Measurements from ENCODE around the gene FBLN1. TPM values are rescaled to one million over a fixed set of nuclear protein-coding genes. Genes with fewer than 3 reads are reported as not detected.

Gene FBLN1
- total RNA-seq, 2 experiments from 2014 or later, result 0.42 TPM; not detected in 1

DNA sequence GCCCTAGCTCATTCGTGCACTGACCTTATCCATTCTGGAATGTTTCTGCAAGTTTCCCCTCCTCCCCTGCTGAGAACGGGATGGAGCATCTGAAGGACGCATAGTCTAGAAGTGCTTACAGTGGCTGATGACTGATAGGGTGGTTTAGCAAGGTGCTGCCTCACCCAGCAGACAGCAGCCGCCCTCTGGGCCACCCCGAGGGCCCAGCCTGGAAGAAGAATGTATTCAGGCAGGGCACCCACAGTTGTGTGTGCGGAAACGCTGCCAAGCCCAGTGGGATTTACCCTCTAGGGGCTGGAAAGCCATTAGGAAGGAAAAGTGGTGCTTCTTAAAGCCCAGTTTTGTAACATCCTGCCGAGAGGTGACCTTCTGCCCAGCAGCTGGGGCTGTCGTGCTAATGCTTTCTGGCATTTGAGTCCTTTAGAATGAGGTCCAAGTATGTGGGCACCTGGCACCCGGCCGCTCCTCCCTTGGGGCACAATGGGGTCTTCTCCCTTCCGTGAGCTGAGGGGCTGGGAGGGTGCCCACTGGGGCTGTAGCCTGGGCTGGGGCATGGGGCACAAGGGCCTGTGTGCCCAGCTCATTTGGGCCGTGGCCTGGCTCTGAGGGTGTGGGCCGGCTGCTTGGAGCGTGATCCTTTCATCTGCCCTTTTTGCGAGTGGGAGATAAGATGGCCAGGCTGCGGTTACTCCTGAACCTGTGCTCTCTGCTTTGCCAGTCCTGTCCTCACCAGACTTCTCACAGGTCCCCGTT lies 14.4 kb downstream of the FBLN1 start:
- no peak overlapping the region for H3K4me3 Mint-ChIP-seq
- CTCF ChIA-PET, result no interaction called here
- peaks cover 2% of the 10 kb centered on the region for H3K27me3 Mint-ChIP-seq
- no peaks in the 10 kb centered on the region for H3K36me3 Mint-ChIP-seq
- H3K9me3 Mint-ChIP-seq (ENCODE audit: low read depth), result no peaks in the 10 kb centered on the region
- H3K27ac Mint-ChIP-seq, result no peak overlapping the region
- ATAC-seq, result no peak
- H3K4me1 Mint-ChIP-seq, result no peaks in the 10 kb centered on the region
- no peak for DNase-seq

DNA sequence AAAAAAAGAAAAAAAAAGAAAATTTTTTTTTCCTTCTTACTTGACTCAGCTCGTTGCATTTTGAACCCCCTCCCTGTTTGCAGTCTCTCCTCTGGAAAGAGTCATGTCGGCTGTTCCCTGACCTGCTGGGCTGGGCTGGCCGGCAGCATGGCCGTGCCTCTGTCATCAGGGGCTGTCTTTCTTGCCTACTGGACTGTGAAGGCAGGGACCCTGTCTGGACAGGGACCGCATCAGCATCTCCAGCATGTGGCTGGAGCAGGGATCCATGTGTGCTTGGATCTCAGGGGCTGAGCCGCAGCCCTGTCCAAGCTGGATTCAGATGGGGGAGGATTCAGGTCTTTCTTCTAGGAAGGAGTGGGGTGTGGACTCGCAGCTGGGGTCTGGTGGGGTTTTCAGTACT lies 15.5 kb downstream of the FBLN1 start:
- Mint-ChIP-seq H3K27me3 (peaks cover 2% of the 10 kb centered on the region), H3K9me3 (ENCODE audit: low read depth) (no peaks in the 10 kb centered on the region), H3K4me3 (no peak overlapping the region), H3K36me3 (no peaks in the 10 kb centered on the region), H3K27ac (no peak overlapping the region), H3K4me1 (no peaks in the 10 kb centered on the region)
- no peak for ATAC-seq
- CTCF ChIA-PET, result no interaction called here
- no peak for DNase-seq

DNA sequence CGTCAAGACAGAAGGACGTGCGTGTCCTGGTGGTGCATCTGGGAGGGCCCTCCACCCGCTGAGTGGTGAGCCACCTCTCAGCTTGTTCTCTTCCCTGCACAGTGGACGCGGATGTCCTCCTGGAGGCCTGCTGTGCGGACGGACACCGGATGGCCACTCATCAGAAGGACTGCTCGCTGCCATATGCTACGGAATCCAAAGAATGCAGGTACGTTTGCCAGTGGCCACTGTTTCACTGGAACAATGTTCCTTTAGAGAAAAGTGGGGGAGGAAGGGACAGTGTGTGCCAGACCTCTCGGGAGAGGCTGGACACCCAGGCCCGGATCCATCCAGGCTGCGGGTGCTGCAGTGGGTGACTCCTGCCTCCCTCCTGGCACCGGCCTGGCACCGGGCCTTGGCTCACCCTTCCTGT lies 15.9 kb downstream of the FBLN1 start:
- Mint-ChIP-seq H3K27ac (no peak overlapping the region), H3K9me3 (ENCODE audit: low read depth) (no peaks in the 10 kb centered on the region), H3K4me3 (no peak overlapping the region), H3K4me1 (no peaks in the 10 kb centered on the region), H3K27me3 (peaks cover 2% of the 10 kb centered on the region), H3K36me3 (no peaks in the 10 kb centered on the region)
- ATAC-seq, result no peak
- DNase-seq, result no peak
- CTCF ChIA-PET, result no interaction called here

DNA sequence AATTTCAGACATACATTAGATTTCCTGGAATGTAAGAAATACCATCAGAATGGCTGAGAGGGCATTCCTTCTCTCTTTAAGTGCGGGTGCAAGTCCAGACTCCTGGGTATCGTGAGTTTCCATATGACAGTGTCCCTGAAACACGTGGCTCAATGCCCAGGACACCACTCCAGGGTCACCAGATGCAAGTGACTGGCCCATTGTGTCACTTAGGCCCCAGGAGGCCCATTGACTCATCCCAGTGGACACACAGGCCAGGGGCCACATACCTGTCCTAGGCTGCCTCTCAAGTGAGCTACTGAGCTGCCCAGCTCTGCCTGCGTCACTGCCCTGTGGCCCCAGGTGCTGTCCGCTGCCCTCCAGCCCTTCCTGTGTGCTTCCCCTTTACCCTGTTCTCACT lies 18.5 kb downstream of the FBLN1 start:
- Mint-ChIP-seq H3K9me3 (ENCODE audit: low read depth) (no peaks in the 10 kb centered on the region), H3K27ac (no peak overlapping the region), H3K36me3 (no peaks in the 10 kb centered on the region), H3K4me1 (no peaks in the 10 kb centered on the region), H3K27me3 (no peaks in the 10 kb centered on the region), H3K4me3 (no peak overlapping the region)
- ATAC-seq (no peak), DNase-seq (no peak)
- CTCF ChIA-PET, result no interaction called here

DNA sequence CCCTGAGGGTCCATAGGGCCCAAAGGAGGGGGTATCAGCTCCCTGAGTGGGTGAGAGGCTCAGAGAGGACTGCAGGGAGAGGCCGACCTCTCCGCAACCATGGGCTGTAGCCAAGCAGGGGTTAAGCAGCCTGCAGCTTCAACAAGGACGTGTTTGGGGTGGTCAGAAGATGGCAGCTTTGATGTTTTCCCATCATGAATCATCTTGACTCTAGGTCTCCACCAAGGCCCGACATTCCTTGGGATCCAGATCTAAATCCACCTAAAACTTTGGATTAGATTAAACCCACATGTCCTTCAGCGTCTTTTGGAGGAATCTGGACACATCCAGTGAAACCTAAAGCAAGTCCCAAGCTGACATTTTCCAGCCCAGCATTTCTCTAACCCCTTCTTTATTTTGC lies 19.8 kb downstream of the FBLN1 start:
- Mint-ChIP-seq H3K4me1 (no peaks in the 10 kb centered on the region), H3K27ac (no peak overlapping the region), H3K9me3 (ENCODE audit: low read depth) (no peaks in the 10 kb centered on the region), H3K36me3 (no peaks in the 10 kb centered on the region), H3K4me3 (no peak overlapping the region), H3K27me3 (no peaks in the 10 kb centered on the region)
- ATAC-seq (no peak), DNase-seq (no peak)
- CTCF ChIA-PET, result no interaction called here

DNA sequence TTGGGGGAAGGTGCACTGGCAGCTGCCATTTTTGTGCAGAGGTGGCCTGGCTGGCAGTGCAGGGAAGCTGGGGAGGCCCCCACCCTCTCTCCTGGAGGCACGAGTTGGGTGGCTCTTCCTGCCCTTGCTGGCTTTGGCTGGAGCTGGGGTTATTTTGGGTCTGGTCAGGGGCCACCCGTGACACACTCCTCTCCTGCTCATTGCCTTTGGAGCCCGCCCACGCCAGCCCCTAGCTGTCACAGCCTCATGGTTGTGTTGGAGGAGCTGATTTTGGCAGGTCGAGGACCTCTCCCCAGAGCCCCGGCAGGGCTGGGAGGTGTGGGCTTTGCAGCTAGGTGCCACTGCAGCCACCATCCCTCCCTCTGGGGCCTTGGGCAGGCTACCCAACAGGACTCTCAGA lies 21.5 kb downstream of the FBLN1 start:
- ATAC-seq (no peak), DNase-seq (no peak)
- H3K4me1 Mint-ChIP-seq, result no peaks in the 10 kb centered on the region
- H3K4me3 Mint-ChIP-seq, result no peak overlapping the region
- no peak overlapping the region for H3K27ac Mint-ChIP-seq
- no peaks in the 10 kb centered on the region for H3K36me3 Mint-ChIP-seq
- peaks cover 3% of the 10 kb centered on the region for H3K27me3 Mint-ChIP-seq
- H3K9me3 Mint-ChIP-seq (ENCODE audit: low read depth), result no peaks in the 10 kb centered on the region
- CTCF ChIA-PET, result no interaction called here

DNA sequence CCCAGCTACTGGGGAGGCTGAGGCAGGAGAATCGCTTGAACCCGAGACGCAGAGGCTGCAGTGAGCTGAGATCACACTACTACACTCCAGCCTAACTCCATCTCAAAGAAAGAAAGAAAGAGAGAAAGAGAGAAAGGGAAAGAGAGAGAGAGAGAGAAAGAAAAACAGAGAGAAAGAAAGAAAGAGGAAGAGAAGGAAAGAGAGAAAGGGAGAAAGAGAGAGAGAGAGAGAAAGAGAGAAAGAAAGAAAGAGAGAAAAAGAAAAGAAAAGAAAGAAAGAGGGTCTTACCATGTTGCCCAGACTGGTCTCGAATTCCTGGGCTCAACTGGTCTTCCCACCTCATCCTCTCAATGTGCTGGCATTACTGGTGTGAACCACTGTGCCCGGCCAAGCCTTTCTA lies 22.3 kb downstream of the FBLN1 start:
- CTCF ChIA-PET, result no interaction called here
- DNase-seq, result no peak
- H3K4me3 Mint-ChIP-seq, result no peak overlapping the region
- no peaks in the 10 kb centered on the region for H3K36me3 Mint-ChIP-seq
- H3K27me3 Mint-ChIP-seq, result peaks cover 3% of the 10 kb centered on the region
- H3K9me3 Mint-ChIP-seq (ENCODE audit: low read depth), result no peaks in the 10 kb centered on the region
- no peak overlapping the region for H3K27ac Mint-ChIP-seq
- no peak for ATAC-seq
- H3K4me1 Mint-ChIP-seq, result no peaks in the 10 kb centered on the region

DNA sequence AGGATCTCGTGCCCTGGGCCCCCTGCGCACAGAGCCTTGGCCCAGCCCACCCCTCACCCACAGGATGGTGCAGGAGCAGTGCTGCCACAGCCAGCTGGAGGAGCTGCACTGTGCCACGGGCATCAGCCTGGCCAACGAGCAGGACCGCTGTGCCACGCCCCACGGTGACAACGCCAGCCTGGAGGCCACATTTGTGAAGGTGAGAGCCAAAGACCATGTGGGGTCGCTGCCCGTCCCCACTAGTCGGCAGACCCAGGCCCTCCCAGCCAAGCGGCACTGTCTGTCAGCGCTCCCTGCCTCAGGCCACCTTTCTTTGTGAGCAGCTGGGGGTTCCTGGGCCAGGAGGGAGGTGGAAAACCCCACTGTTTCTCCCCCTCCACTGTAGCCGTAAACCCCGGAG lies 22.8 kb downstream of the FBLN1 start:
- DNase-seq (no peak), ATAC-seq (no peak)
- H3K36me3 Mint-ChIP-seq, result no peaks in the 10 kb centered on the region
- no peaks in the 10 kb centered on the region for H3K9me3 Mint-ChIP-seq (ENCODE audit: low read depth)
- no peak overlapping the region for H3K27ac Mint-ChIP-seq
- no peaks in the 10 kb centered on the region for H3K4me1 Mint-ChIP-seq
- H3K27me3 Mint-ChIP-seq, result peaks cover 3% of the 10 kb centered on the region
- CTCF ChIA-PET, result no interaction called here
- no peak overlapping the region for H3K4me3 Mint-ChIP-seq

DNA sequence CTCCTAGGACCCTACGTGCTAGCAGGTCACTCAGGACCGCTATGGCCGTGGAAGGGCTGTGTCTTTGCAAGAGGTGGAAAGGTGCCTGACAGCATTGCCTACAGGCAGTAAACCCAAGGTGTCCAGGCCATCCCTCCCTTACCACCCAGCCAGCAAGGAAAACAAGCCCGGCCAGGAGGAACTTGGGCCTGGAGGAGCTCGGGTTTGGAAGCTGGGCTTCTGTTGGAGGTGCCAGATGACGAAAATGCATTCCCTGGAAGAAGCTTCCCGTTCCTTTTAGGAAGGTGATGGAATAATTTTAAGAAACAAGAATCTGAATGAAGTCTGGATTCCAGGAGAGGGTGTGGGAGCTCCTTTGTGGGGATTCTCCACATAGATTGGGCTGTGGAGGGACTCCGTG lies 23.6 kb downstream of the FBLN1 start:
- CTCF ChIA-PET, result no interaction called here
- peaks cover 3% of the 10 kb centered on the region for H3K27me3 Mint-ChIP-seq
- no peaks in the 10 kb centered on the region for H3K9me3 Mint-ChIP-seq (ENCODE audit: low read depth)
- H3K36me3 Mint-ChIP-seq, result no peaks in the 10 kb centered on the region
- H3K4me3 Mint-ChIP-seq, result no peak overlapping the region
- ATAC-seq (no peak), DNase-seq (no peak)
- H3K27ac Mint-ChIP-seq, result no peak overlapping the region
- H3K4me1 Mint-ChIP-seq, result no peaks in the 10 kb centered on the region

DNA sequence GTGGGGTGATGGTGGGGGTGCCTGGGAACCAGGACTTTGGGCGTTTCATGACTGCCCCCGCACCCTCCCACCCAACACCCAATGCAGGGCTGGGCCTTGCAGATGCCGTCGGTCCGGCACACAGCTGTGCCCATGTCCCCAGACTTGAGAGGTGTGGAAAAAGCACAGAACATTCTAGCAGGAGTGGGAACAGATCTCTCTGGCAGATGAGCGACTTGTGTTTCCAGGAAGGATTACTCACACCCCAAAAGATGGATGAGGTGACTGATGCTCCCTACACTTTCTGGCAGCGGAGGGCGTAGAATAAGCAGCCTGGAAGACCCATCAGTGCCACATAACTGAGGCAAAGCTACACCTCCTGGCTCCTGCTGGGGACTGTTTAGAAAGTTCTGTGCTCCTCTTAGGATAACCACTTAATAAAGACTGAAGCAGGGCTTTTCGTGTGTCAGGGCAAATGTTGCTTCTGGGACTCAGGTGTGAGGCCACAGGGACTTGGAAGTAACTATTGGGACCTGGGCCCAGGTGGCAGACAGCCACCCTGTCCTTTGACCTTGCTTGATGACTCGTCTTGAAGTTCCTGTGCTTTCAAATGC lies 24.2 kb downstream of the FBLN1 start:
- Mint-ChIP-seq H3K4me1 (no peaks in the 10 kb centered on the region), H3K9me3 (ENCODE audit: low read depth) (no peaks in the 10 kb centered on the region), H3K27me3 (peaks cover 3% of the 10 kb centered on the region), H3K36me3 (no peaks in the 10 kb centered on the region), H3K27ac (no peak overlapping the region), H3K4me3 (no peak overlapping the region)
- no peak for DNase-seq
- no peak for ATAC-seq
- CTCF ChIA-PET, result interaction anchor here (1.0 kb wide), 1 partner anchor 13 kb away, joined by 3 read pairs; no protein-coding TSS in a partner anchor

DNA sequence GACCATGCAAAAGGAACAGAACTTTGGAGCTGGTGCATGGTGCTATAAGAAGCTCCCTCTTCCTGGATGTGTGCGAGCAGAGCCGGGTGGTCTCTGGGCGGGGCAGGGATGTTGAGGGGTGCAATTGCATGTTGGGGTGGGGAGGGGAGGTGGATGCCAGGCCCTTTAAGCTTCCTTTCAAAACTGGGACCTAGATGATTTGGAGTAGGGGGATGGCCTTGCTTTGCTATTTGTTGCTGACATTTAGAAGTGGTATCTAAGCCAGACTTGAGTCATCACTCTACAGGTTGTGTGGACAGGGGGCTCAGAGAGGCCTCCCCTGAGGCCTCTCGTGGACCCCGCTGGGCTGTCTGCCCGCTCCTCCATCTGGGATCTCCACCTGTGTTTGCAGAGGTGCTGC lies 24.8 kb downstream of the FBLN1 start:
- Mint-ChIP-seq H3K4me3 (no peak overlapping the region), H3K27me3 (peaks cover 3% of the 10 kb centered on the region), H3K9me3 (ENCODE audit: low read depth) (no peaks in the 10 kb centered on the region), H3K27ac (no peak overlapping the region), H3K4me1 (no peaks in the 10 kb centered on the region), H3K36me3 (no peaks in the 10 kb centered on the region)
- ATAC-seq (no peak), DNase-seq (no peak)
- CTCF ChIA-PET, result interaction anchor here (1.0 kb wide), 1 partner anchor 12 kb away, joined by 3 read pairs; no protein-coding TSS in a partner anchor

DNA sequence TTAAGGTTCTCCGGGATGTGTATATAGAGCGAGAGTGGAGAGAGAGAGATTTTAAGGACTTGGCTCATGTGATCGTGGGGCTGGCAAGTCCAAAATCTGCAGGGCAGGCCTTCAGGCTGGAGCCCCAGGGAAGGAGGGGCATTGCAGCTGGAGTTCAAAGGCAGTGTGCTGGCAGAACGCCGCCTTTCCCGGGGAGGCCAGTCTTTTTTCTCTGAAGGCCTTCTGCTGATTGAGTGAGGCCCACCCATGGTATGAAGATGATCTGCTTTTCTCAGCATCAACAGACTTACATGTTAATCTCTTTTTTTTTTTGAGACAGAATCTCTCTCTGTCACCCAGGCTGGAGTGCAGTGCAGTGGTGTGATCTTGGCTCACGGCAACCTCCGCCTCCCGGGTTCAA lies 25.4 kb downstream of the FBLN1 start:
- H3K9me3 Mint-ChIP-seq (ENCODE audit: low read depth), result no peaks in the 10 kb centered on the region
- H3K36me3 Mint-ChIP-seq, result no peaks in the 10 kb centered on the region
- peaks cover 3% of the 10 kb centered on the region for H3K27me3 Mint-ChIP-seq
- ATAC-seq (no peak), DNase-seq (no peak)
- no peak overlapping the region for H3K4me3 Mint-ChIP-seq
- no peak overlapping the region for H3K27ac Mint-ChIP-seq
- H3K4me1 Mint-ChIP-seq, result no peaks in the 10 kb centered on the region
- CTCF ChIA-PET, result no interaction called here

DNA sequence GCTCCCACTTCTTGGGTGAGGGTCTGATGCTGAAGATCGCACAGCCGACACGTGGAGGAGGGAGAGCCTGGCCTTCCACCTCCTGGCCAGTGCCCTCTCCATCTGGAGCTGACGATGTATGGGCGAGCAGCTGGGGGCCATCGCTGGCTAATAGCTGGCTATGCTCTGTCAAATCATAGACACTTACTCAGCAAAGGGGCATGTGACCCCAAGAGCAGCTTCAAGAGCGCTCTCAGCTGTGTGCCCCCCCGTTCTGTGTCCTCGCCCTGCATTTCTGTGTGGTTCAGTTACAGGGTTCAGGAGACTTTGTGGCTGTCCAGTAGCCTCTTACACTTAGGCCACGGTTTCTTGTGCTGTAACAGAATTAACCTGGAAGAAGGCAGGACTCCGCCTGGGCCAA lies 26.4 kb downstream of the FBLN1 start:
- Mint-ChIP-seq H3K36me3 (no peaks in the 10 kb centered on the region), H3K9me3 (ENCODE audit: low read depth) (no peaks in the 10 kb centered on the region), H3K4me3 (no peak overlapping the region), H3K27me3 (peaks cover 3% of the 10 kb centered on the region), H3K27ac (no peak overlapping the region), H3K4me1 (no peaks in the 10 kb centered on the region)
- CTCF ChIA-PET, result no interaction called here
- DNase-seq (no peak), ATAC-seq (no peak)

DNA sequence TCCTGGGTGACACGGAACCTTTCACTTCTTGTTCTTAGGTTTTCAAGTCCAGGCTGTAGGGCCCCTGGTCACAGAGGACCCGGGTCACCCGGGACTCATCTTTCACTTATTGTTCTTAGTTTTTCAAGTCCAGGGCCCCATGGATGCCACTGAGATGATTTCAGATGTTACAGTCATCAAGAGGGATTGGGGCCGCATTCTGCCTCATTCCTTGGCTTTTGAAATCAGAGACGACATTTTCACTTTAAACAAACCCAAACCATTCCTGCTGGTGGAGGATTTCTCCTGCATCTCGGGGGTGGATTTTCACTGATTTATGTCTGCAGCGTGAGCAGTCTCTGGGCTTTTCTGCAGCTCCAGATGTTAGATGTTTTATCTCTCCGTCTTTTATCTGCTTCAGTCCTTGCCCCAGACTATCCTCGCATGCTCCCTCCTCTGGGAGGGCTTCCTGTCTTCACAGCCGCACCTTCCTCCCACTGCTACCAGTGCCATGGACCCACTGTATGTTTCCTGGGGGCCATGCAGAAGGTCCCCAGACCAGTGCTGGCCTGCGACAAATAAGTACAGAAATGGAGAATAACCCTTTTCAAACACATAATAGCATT lies 27.4 kb downstream of the FBLN1 start:
- no peak for DNase-seq

More for the DNA sequence above, 27.4 kb downstream of the FBLN1 start:
- H3K36me3 Mint-ChIP-seq, result no peaks in the 10 kb centered on the region
- no peaks in the 10 kb centered on the region for H3K4me1 Mint-ChIP-seq
- H3K9me3 Mint-ChIP-seq (ENCODE audit: low read depth), result no peaks in the 10 kb centered on the region
- ATAC-seq, result no peak
- H3K27me3 Mint-ChIP-seq, result peaks cover 6% of the 10 kb centered on the region
- CTCF ChIA-PET, result no interaction called here
- no peak overlapping the region for H3K4me3 Mint-ChIP-seq
- H3K27ac Mint-ChIP-seq, result no peak overlapping the region
